Measurements from ENCODE around the gene TTC23.

DNA sequence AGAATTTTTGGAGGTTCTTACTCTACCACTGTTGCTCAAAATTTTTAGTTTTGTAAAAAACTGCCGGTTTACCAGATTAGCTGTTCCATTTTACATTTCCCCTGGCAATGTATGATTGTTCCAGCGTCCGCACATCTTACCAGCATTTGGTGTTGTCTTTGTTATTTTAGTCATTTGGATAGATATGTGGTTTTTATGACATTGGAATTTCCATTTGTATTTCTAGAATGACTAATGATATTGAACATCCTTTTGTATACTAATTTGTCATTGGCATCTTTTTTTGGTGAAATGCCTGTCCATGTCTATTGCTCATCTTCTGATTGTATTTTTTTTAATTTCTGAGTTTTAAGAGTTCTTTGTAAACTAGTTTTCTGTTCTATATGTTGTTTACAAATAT is 30.4 kb upstream of the TTC23 start:
- TF ChIP-seq CTCF (IDR thresholded peaks at IDR 0.05), result no peak
- no peak for TF ChIP-seq POLR2A (IDR thresholded peaks at IDR 0.05; ENCODE audit: low read depth)
- TF ChIP-seq POLR2AphosphoS5 (IDR thresholded peaks at IDR 0.05), result no peak
